PFSK-1 (cell line): ENCODE results near the gene BTRC.

Source experiments
- FOXP2 ChIP-seq: optimal IDR thresholded peaks from 2 replicates; pipeline ENCODE3; 2011; ENCODE audit warnings: borderline replicate concordance, control low read depth, inconsistent platforms; ENCODE audit not compliant: insufficient read depth; ENCODE audit errors: extremely low read length, extremely low read depth
- POLR2AphosphoS5 ChIP-seq: IDR thresholded peaks from 2 replicates; pipeline ENCODE4 v1.6.1; 2012; ENCODE audit warnings: low read depth, mild to moderate bottlenecking, control low read depth, low read length, moderate library complexity
- REST ChIP-seq, 2 experiments: IDR thresholded peaks; 2 replicates each; pipeline versions ENCODE4 v1.6.1 to v1.8.0; 2011 to 2012; ENCODE audit warnings: low read depth in 2 of 2, low read length in 2 of 2, control low read depth in 1 of 2, inconsistent platforms in 1 of 2, mild to moderate bottlenecking in 1 of 2, moderate library complexity in 1 of 2; ENCODE audit not compliant: insufficient read depth in 1 of 2
- SIN3A ChIP-seq: IDR thresholded peaks from 2 replicates; pipeline ENCODE4 v1.6.1; 2012; ENCODE audit warnings: mild to moderate bottlenecking, low read length, moderate library complexity, borderline replicate concordance; ENCODE audit not compliant: insufficient read depth
- TAF1 ChIP-seq: IDR thresholded peaks from 2 replicates; pipeline ENCODE4 v1.6.1; 2012; ENCODE audit warnings: low read length, control low read depth, borderline replicate concordance; ENCODE audit not compliant: insufficient read depth

Gene BTRC

GRCh38 chr10:101492814-101493213 lies 138.8 kb downstream of the BTRC start:
- no peak for TF ChIP-seq REST (IDR thresholded peaks at IDR 0.05; ENCODE audit: insufficient read depth in 1 of 2, low read depth in 2 of 2, low read length in 2 of 2)
- TF ChIP-seq TAF1, result no peak
- no peak for TF ChIP-seq SIN3A

- TF ChIP-seq POLR2AphosphoS5 (no peak), FOXP2 (no peak), TAF1 (no peak), REST (IDR thresholded peaks at IDR 0.05; ENCODE audit: insufficient read depth in 1 of 2, low read depth in 2 of 2, low read length in 2 of 2) (no peak), SIN3A (no peak)
These were observed 139.3 kb downstream of the BTRC start for GRCh38 chr10:101493249-101493648.

- TF ChIP-seq REST (IDR thresholded peaks at IDR 0.05; ENCODE audit: insufficient read depth in 1 of 2, low read depth in 2 of 2, low read length in 2 of 2), result no peak
- TF ChIP-seq FOXP2, result no peak
- TF ChIP-seq TAF1, result no peak
- TF ChIP-seq SIN3A, result no peak
- TF ChIP-seq POLR2AphosphoS5, result no peak
These were observed 139.9 kb downstream of the BTRC start for GRCh38 chr10:101493782-101494281.

GRCh38 chr10:101494650-101495049 lies 140.7 kb downstream of the BTRC start:
- no peak for TF ChIP-seq REST (IDR thresholded peaks at IDR 0.05; ENCODE audit: insufficient read depth in 1 of 2, low read depth in 2 of 2, low read length in 2 of 2)
- no peak for TF ChIP-seq TAF1
- TF ChIP-seq FOXP2, result no peak

- no peak for TF ChIP-seq REST (IDR thresholded peaks at IDR 0.05; ENCODE audit: insufficient read depth in 1 of 2, low read depth in 2 of 2, low read length in 2 of 2)
- no peak for TF ChIP-seq FOXP2
- no peak for TF ChIP-seq TAF1
- TF ChIP-seq SIN3A, result no peak
- TF ChIP-seq POLR2AphosphoS5, result no peak
These were observed 141.5 kb downstream of the BTRC start for GRCh38 chr10:101495324-101495925.
